ENCODE measurements around the gene FOXRED1. TPM values are rescaled to one million over a fixed set of nuclear protein-coding genes. Genes with fewer than 3 reads are reported as not detected.
A peak's percentile ranks its signal among the peaks of the same experiment; 100 is the strongest.

The FOXRED1 gene
- total and polyA plus RNA-seq, 2 of the 13 experiments (the other 11 are each of a cell fraction or from before 2014, with no cell fraction given), result 29.6 to 42.9 TPM

GRCh38 chr11:126268708-126269579, at the start of gene FOXRED1, which contains the start of gene SRPRA (continued):
- TF ChIP-seq, protein P1, sequence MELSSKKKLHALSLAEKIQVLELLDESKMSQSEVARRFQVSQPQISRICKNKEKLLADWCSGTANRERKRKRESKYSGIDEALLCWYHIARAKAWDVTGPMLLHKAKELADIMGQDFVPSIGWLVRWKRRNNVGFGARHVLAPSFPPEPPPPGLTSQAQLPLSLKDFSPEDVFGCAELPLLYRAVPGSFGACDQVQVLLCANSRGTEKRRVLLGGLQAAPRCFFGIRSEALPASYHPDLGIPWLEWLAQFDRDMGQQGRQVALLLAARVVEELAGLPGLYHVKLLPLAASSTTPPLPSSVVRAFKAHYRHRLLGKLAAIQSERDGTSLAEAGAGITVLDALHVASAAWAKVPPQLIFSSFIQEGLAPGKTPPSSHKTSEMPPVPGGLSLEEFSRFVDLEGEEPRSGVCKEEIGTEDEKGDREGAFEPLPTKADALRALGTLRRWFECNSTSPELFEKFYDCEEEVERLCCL (CRISPR knock-in tag; IDR thresholded peaks at IDR 0.05; ENCODE audit: borderline replicate concordance), result no peak
- TF ChIP-seq MEIS1 (CRISPR knock-in tag; IDR thresholded peaks at IDR 0.05; ENCODE audit: borderline replicate concordance) (peak; percentile 75; the same call in 1 of the 2 replicates), TFDP2 (CRISPR knock-in tag; IDR thresholded peaks at IDR 0.05) (peak; percentile 90), ZNF713 (CRISPR knock-in tag; IDR thresholded peaks at IDR 0.05) (no peak), ZBTB43 (CRISPR knock-in tag; conservative IDR thresholded peaks at IDR 0.05) (no peak), SP1 (IDR thresholded peaks at IDR 0.05) (no peak), SP1 (CRISPR knock-in tag; IDR thresholded peaks at IDR 0.05) (peak; percentile 94), BORCS8-MEF2B (CRISPR knock-in tag; IDR thresholded peaks at IDR 0.05) (peak; percentile 66), ZNF557 (CRISPR knock-in tag; IDR thresholded peaks at IDR 0.05) (no peak), TCF7 (IDR thresholded peaks at IDR 0.05; ENCODE audit: low read depth) (no peak), HNRNPUL1 (IDR thresholded peaks at IDR 0.05; ENCODE audit: low read depth, low read length) (no peak), GLMP (CRISPR knock-in tag; IDR thresholded peaks at IDR 0.05; ENCODE audit: borderline replicate concordance) (no peak), NCOA2 (CRISPR knock-in tag; IDR thresholded peaks at IDR 0.05) (no peak), SCMH1 (CRISPR knock-in tag; IDR thresholded peaks at IDR 0.05; ENCODE audit: borderline replicate concordance) (no peak), ZNF816 (CRISPR knock-in tag; IDR thresholded peaks at IDR 0.05; ENCODE audit: borderline replicate concordance) (peak; percentile 59; the same call in 1 of the 2 replicates), ZNF878 (CRISPR knock-in tag; IDR thresholded peaks at IDR 0.05) (no peak), MBD4 (IDR thresholded peaks at IDR 0.05; ENCODE audit: borderline replicate concordance, low read length) (no peak), ZNF558 (CRISPR knock-in tag; IDR thresholded peaks at IDR 0.05; ENCODE audit: borderline replicate concordance) (peak; percentile 60; the same call in 1 of the 2 replicates), ZNF709 (CRISPR knock-in tag; IDR thresholded peaks at IDR 0.05) (no peak), FOSL2 (CRISPR knock-in tag; IDR thresholded peaks at IDR 0.05) (peak; percentile 50; the same call in 1 of the 2 replicates), CREM (IDR thresholded peaks at IDR 0.05) (peak; percentile 99), CREM (CRISPR knock-in tag; IDR thresholded peaks at IDR 0.05) (peak; percentile 88)
- TF ChIP-seq, protein P2, sequence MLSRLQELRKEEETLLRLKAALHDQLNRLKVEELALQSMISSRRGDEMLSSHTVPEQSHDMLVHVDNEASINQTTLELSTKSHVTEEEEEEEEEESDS (CRISPR knock-in tag; IDR thresholded peaks at IDR 0.05; ENCODE audit: borderline replicate concordance), result no peak

Measured in HepG2 (cell line).